H1 (cell line): ENCODE data around the gene PRKCH.

Experiments
- CREB1 ChIP-seq: IDR thresholded peaks from 2 replicates; pipeline ENCODE4 v1.6.1; 2012; ENCODE audit warnings: inconsistent platforms
- SP2 ChIP-seq: IDR thresholded peaks from 2 replicates; pipeline ENCODE4 v1.6.1; 2012; ENCODE audit warnings: mild to moderate bottlenecking, low read length, inconsistent platforms

GRCh38 chr14:61438497-61438859 is 117.1 kb downstream of the PRKCH start:
- TF ChIP-seq SP2 (no peak), CREB1 (no peak)
